ENCODE measurements around the gene SYT15.

Gene SYT15

GRCh38 chr10:46553238-46554049 is 25.5 kb upstream of the SYT15 start:
- Mint-ChIP-seq H3K4me3 (no peak overlapping the region), H3K9me3 (no peaks in the 10 kb centered on the region), H3K27ac (no peak overlapping the region), H3K36me3 (ENCODE audit: low read depth) (no peaks in the 10 kb centered on the region), H3K4me1 (no peaks in the 10 kb centered on the region), H3K27me3 (ENCODE audit: low read depth) (no peaks in the 10 kb centered on the region)
- no peak for TF ChIP-seq CTCF (IDR thresholded peaks at IDR 0.05; ENCODE audit: unreplicated experiment in 3 of 3)

- Mint-ChIP-seq H3K4me1 (no peaks in the 10 kb centered on the region), H3K27me3 (ENCODE audit: low read depth) (no peaks in the 10 kb centered on the region), H3K4me3 (no peak overlapping the region), H3K9me3 (no peaks in the 10 kb centered on the region), H3K27ac (no peak overlapping the region), H3K36me3 (ENCODE audit: low read depth) (no peaks in the 10 kb centered on the region)
- TF ChIP-seq CTCF (IDR thresholded peaks at IDR 0.05; ENCODE audit: unreplicated experiment in 3 of 3): no peak
These were observed 24.7 kb upstream of the SYT15 start for GRCh38 chr10:46554166-46554781.

GRCh38 chr10:46555366-46555712 is 23.6 kb upstream of the SYT15 start:
- Mint-ChIP-seq H3K27ac (no peak overlapping the region), H3K9me3 (no peaks in the 10 kb centered on the region), H3K4me3 (no peak overlapping the region)

GRCh38 chr10:46555713-46556514 is 23.0 kb upstream of the SYT15 start:
- no peaks in the 10 kb centered on the region for H3K27me3 Mint-ChIP-seq (ENCODE audit: low read depth)
- no peak overlapping the region for H3K27ac Mint-ChIP-seq
- no peaks in the 10 kb centered on the region for H3K36me3 Mint-ChIP-seq (ENCODE audit: low read depth)
- H3K4me1 Mint-ChIP-seq: no peaks in the 10 kb centered on the region
- TF ChIP-seq CTCF (IDR thresholded peaks at IDR 0.05; ENCODE audit: unreplicated experiment in 3 of 3): no peak
- peak overlapping the region in 1 of 3 experiments; percentile 84 for H3K4me3 Mint-ChIP-seq
- no peaks in the 10 kb centered on the region for H3K9me3 Mint-ChIP-seq

More at GRCh38 chr10:46555366-46555712, 23.6 kb upstream of the SYT15 start:
- H3K36me3 Mint-ChIP-seq (ENCODE audit: low read depth): no peaks in the 10 kb centered on the region
- no peaks in the 10 kb centered on the region for H3K4me1 Mint-ChIP-seq
- H3K27me3 Mint-ChIP-seq (ENCODE audit: low read depth): no peaks in the 10 kb centered on the region
- TF ChIP-seq CTCF (IDR thresholded peaks at IDR 0.05; ENCODE audit: unreplicated experiment in 3 of 3): no peak

- no peak within 1 kb of the TSS for H3K27ac Mint-ChIP-seq
- H3K9me3 Mint-ChIP-seq: no peaks in the 10 kb centered on the region
- no peaks in the 10 kb centered on the region for H3K36me3 Mint-ChIP-seq (ENCODE audit: low read depth)
- TF ChIP-seq CTCF (IDR thresholded peaks at IDR 0.05; ENCODE audit: unreplicated experiment in 3 of 3): no peak
- peak within 1 kb of the TSS in 2 of 3 experiments; percentile 84 to 89 for H3K4me3 Mint-ChIP-seq
- no peaks in the 10 kb centered on the region for H3K4me1 Mint-ChIP-seq
- no peaks in the 10 kb centered on the region for H3K27me3 Mint-ChIP-seq (ENCODE audit: low read depth)
These were observed 22.2 kb upstream of the SYT15 start, which contains the start of gene GPRIN2 for GRCh38 chr10:46556515-46557318. Gene GPRIN2 (minus strand): TSS chr10:46556658. CDS start chr10:46550736, 5,922 bp downstream.
